Hypothalamus (tissue), 51 donors: ENCODE measurements around the gene SUPT16H.

Source experiments
- DNase-seq, 51 donors: peaks; one replicate each; lab custom pipeline; 2025; lab: John Stamatoyannopoulos, UW

Gene SUPT16H

DNA sequence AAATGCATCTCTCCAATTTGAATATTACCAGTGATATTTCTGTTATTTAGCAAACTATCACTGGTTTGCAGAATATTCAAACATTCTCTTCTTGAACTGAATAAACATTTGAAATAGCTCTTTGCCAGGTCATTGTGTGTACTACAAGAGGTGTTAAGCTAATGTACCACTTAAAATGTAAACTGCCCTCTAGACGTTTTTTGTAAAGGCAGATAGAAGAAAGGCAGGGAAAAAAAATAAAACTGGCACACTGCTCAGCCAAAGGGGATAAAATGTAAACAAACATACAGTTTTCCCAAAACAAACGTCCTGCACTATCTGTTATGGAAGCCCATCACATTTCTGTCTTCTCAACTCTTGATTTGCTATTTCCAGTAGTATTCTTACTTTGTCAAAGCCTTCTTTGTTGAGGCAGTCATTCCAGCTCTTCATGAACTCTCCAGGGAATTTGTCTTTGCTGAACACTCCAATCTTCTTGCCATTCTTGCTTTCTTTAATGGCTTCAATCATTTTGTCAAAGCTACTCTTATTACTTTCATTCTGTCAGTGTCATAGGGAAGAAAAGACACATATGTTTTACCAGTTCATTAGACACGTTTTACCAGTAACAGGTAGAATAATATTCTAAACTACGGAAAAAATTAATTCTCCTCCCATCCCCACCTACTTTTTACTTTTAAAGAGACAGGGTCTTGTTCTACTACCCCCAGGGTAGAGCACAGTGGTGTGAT, 13.7 kb downstream of the SUPT16H start:
- DNase-seq = no peak

DNA sequence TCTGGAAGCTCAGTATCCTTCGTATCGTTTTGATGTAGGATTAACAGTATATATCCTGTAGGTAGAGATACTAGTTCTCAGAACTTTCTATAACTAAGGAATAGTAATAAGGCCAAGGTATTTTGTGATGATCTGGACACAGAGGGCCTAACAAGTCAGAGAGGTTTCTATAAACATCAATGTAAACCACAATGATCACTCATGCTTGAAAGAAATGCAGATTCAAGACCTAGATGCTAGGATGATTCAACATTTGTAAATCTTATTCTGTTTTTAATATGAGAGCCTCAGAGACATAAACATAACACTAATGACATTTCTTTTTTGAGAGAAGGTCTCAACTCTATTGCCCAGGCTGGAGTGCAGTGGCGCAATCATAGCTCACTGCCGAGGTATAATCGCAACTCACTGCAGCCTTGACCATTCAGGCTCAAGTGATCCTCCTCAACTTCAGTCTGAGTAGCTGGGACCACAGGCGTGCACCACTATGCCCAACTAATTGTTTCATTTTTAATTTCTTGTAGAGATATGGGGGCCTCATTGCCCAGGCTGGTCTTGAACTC, 16.2 kb downstream of the SUPT16H start:
- no peak for DNase-seq

DNA sequence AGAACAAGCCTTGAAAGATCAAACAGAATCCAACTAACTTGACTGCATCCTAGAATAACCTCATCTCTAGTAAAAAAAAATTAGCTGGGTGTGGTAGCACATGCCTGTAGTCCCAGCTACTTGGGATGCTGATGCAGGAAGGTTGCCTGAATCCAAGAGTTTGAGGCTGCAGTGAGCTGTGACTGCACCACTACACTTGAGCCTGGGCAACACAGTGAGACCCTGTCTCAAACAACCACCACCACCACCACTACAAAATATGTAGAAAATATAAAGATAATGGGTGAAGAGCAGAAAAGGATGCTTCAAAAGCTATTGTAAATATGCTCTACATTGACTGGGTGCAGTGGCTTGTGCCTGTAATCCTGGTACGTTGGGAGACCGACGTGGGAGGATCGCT, 27.3 kb downstream of the SUPT16H start:
- no peak for DNase-seq

DNA sequence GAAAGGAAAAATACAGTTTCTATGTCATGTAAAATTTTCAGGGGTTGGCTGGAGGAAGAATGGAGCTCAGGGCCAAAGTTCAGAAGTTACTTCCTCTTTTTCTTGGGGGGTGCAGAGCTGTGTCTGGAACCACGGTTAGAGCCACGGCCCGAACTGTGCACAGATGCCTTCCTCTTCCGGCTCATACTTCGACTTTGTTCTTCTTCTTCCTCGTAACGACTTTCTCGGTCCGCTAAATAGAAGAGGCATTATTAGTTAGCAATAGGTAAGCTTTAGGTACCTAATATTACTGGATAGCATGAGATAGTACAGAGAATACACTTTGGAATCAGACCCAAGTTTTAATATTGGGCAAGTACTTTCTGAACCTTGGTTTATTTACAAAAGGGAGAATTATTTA, 31.2 kb downstream of the SUPT16H start:
- peak in 1 of 51 donors; percentile 3 for DNase-seq

GRCh38 chr14:21350539-21350938, 33.3 kb downstream of the SUPT16H start:
- no peak for DNase-seq

DNA sequence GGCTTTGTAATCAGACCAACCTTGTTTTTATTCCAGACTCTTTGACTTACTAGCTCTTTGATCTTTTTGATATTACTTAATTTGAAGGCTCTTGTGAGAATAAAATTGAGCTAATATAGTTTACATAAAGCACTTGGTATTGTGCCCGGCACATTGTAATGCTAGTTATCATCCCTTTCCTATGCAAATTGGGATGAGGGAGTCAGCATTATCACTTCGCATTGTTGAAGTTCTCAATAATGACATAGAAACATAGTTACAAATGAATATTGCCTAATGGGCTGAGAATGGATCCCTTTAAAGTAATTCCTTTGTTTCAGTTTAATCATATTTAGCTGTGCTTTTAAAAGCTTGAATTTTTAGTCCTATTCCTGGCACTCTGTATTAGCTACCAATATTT, 36.6 kb downstream of the SUPT16H start:
- no peak for DNase-seq

DNA sequence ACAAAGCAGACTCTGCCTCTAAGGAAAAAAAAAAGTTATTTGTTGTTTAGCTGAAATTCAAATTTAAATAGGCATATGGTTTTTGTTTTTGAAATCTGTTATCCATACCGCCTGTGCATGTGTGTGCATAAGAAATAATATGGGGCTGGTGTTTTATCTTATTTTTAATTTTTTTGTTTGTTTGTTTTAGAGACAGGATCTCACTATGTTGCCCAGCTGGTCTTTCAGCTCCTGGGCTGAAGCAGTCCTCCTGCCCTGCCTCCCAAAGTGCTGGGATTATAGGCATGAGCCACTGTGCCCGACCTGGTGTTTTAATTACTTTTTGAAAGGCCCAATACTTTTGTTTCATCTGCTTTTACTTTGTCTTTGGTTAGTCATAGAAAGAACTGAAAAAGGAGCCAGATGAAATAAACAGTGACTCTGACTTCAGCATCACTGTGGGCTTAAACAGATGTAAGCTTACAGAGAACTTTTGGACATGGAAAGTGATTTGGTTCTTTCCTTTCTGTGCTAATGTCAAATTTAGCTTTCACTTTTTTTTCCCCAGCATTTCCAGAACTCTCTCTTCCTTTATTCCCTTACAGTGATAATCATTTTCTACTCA, 37.2 kb downstream of the SUPT16H start:
- no peak for DNase-seq

DNA sequence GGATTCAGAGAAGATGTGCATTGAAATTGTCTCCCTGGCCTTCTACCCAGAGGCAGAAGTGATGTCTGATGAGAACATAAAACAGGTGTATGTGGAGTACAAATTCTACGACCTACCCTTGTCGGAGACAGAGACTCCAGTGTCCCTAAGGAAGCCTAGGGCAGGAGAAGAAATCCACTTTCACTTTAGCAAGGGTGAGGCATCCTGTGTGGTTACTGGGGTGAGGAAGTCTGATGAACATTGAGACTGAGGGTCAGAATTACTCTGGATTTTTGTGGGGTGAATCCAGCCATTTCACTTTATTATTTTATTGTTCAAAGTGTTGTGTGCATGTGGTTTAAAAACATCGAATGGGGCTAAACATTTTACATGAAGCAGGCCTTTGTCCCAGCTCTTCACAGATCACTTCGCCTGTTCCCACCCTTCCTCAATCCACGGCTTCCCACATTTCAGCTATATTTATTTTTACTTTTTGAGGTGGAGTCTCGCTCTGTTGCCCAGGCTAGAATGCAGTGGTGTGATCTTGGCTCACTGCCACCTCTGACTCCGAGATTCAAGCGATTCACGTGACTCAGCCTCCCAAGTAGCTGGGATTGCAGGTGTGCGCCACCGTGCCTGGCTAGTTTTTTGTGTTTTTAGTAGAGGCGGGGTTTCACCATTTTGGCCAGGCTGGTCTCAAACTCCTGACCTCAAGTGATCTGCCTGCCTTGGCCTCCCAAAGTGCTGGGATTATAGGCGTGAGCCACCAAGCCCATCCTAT, 40.6 kb downstream of the SUPT16H start:
- no peak for DNase-seq

GRCh38 chr14:21334202-21334906, 49.5 kb downstream of the SUPT16H start:
- no peak for DNase-seq

GRCh38 chr14:21332950-21333349, 50.9 kb downstream of the SUPT16H start:
- no peak for DNase-seq

DNA sequence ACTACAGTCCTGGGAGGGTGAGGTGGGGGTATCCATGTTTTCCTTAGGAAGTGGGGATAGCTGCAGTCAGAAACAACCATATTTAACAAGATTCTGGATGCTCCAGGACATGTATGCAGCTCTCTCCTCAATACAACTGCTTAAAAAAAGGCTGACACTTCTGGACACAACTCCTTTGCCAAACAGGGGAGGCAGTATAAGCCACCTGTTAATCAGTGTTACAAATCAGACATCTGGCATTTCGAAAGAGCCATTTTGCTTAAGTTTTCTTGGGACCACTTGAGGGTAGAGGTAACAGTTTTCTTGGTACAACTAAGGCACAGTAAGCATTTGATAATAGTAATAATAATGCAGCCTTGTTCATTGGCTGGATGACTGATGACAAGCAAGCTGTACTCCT, 56.8 kb downstream of the SUPT16H start:
- no peak for DNase-seq

GRCh38 chr14:21322716-21323115, 61.1 kb downstream of the SUPT16H start:
- no peak for DNase-seq

- no peak for DNase-seq
Observed at GRCh38 chr14:21320913-21321312, 62.9 kb downstream of the SUPT16H start.

DNA sequence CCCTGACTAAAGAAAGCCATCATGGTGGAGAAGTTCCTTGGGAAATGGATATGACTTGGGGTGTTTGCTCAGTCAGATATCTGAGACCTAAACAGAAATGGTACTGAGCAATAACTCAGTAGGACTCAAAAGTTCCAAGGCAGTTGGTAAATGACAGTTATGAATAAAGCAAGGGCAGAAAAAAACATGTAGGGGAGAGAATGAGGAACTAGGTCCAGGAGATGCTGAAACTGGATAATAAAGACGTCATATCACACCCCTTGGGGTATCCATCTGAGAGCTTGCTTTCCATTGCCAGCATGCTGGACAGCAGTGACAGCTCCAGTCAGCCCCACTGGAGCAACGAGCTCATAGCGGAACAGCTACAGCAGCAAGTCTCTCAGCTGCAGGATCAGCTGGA, 66.4 kb downstream of the SUPT16H start:
- no peak for DNase-seq

DNA sequence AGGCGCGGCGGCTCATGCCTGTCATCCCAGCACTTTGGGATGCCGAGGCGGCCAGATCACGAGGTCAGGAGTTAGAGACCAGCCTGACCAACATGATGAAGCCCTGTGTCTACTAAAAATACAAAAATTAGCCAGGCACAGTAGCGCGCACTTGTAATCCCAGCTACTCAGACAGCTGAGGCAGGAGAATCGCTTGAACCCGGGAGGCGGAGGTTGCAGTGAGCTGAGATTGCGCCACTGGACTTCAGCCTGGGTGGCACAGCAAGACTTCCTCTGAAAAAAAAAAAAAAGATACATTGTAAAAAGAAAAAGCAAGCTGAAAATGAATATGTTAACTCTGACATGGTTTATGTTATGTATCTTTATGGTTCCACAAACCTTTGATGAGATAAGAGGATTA, 70.3 kb downstream of the SUPT16H start:
- DNase-seq = no peak

- DNase-seq = no peak
Observed at GRCh38 chr14:21311614-21312013, 72.2 kb downstream of the SUPT16H start.

DNA sequence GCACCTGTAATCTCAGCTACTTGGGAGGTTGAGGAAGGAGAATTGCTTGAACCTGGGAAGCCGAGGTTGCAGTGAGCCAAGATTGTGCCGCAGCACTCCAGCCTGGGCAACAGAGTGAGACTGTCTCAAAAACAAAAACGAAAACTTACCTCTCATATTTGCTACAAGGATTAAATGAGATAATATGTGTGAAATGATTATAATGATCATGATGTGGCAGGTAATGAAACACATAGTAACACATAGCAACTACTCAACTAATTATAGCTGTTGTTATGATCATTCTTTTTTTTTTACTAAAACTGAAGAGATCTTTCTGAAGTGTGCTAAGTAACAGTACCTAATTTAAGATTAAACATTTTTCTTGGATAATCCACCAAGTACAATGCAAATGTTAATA, 73.9 kb downstream of the SUPT16H start:
- DNase-seq = no peak

DNA sequence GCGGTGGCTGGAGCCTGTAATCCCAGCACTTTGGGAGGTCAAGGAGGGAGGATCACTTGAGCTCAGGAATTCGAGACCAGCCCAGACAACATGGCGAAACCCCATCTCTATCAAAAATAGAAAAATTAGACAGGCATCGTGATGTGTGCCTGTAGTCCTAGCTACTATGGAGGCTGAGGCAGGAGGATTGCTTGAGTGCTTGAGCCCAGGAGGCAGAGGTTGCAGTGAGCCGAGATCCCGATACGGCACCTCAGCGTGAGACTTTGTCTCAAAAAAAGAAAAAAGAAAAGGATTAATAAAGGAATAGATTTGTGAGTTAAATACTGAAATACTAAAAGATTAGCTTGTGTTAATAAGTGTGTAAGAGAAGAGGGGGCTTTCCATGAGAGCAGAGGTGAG, 74.6 kb downstream of the SUPT16H start:
- DNase-seq = no peak

DNA sequence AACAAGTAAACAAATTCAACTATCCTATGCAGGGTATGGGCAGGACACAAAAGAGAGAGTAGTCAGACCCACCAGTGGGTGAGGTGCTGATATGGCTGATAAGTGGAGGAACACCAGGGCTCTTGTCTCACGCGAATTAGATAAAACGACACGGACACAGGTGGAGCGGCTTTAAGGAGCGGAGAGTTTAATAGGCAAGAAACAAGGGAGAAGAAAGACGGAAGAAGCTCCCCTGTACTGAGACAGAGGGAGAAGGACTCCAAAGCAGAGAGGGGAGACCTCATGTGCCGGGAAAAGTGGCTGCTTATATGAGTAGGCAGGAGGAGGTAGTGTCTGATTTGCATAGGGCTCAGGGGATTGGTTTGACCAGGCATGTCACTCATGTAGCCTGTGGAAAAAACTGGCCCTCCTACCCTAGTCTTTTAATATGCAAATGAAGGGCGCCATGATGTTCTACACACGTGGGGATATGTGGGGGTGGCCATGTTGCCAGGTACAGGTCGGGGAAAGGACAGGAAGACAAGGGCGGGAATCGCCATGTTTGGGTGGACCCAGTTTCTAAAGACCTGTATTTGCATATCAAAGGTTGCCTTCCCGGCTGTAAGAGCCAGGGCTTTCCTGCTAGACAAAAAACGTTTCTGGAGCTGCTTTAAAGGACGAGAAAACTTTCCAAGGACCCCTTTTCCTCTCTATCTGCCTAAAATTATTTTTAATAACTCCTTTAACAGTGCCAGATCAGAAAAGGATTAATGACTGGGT, 75.2 kb downstream of the SUPT16H start:
- peak in 46 of 51 donors; percentile 2 to 78 (median 45) for DNase-seq

- no peak for DNase-seq
Observed at GRCh38 chr14:21308132-21308478, 75.7 kb downstream of the SUPT16H start.
